Transverse colon (tissue), 4 donors: ENCODE measurements around the gene PLXNC1.

ENCODE experiments used
- POLR2A ChIP-seq: fragments of 450-650 bp; IDR thresholded peaks from one replicate; pipeline ENCODE4 v1.6.1; 2016; ENCODE audit warnings: antibody characterized with exemption, mild to moderate bottlenecking, moderate library complexity
- POLR2AphosphoS5 ChIP-seq, 3 donors: sonication (generic); formaldehyde crosslinking; IDR thresholded peaks; one replicate each; pipeline ENCODE4 v1.6.1; 2016; ENCODE audit warnings: antibody characterized with exemption in 3 of 3
- TF ChIP-seq, protein P1 (sequence below), 5 experiments: fragments of 200-600 bp in 3 of 5; fragments of 450-650 bp in 2 of 5; sonication (generic) in 3 of 5; IDR thresholded peaks; 1 replicate in 2 of 5; 2 replicates in 3 of 5; pipeline ENCODE4 v1.5.1; 2016 to 2017; ENCODE audit warnings: antibody characterized with exemption in 5 of 5, inconsistent platforms in 3 of 5, mild to moderate bottlenecking in 2 of 5, moderate library complexity in 1 of 5

DNA sequence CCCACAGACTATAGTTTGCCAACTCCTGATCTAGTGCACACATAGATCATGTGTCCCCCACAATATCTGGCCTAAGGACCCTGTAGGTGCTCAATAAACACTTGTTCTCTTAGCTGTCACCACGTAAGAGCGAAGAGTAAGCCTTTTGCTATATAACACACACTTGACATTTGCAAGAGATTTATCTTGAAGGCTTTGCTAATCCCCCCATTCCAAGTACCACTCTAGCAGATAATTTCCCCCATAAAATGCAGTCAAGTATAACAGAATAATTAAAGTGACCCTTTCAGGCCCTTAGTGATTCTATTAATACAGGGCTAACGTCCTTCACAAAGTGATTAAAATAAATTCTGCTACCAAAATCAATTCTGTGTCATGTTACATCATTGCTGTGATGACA, 87.5 kb downstream of the PLXNC1 start:
- TF ChIP-seq POLR2AphosphoS5 (IDR thresholded peaks at IDR 0.05) (no peak), POLR2A (no peak)
- TF ChIP-seq, protein P1, sequence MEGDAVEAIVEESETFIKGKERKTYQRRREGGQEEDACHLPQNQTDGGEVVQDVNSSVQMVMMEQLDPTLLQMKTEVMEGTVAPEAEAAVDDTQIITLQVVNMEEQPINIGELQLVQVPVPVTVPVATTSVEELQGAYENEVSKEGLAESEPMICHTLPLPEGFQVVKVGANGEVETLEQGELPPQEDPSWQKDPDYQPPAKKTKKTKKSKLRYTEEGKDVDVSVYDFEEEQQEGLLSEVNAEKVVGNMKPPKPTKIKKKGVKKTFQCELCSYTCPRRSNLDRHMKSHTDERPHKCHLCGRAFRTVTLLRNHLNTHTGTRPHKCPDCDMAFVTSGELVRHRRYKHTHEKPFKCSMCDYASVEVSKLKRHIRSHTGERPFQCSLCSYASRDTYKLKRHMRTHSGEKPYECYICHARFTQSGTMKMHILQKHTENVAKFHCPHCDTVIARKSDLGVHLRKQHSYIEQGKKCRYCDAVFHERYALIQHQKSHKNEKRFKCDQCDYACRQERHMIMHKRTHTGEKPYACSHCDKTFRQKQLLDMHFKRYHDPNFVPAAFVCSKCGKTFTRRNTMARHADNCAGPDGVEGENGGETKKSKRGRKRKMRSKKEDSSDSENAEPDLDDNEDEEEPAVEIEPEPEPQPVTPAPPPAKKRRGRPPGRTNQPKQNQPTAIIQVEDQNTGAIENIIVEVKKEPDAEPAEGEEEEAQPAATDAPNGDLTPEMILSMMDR (IDR thresholded peaks at IDR 0.05), result no peak
